DMS153 (cell line): ENCODE data around the gene PRDX3.

Experiments used
- DNase-seq: peaks from one replicate; lab custom pipeline; 2025; lab: John Stamatoyannopoulos, UW

Gene PRDX3

DNA sequence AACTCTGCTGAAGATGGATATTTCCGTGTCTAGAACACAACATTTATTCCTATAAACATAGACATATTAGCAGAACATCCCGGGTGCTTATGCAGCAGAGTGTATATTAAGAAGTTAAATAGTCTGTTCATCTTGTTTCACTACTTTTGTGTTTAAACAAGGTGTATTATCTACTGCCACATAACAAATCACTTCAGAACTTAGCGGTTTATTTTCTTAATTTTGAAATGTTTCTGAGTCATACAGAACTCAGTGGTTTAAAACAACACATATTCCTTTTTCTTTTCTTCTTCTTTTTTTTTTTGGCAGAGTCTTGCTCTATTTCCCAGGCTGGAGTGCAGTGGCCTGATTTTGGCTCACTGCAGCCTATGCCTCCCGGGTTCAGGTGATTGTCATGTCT, 48.9 kb downstream of the PRDX3 start:
- no peak for DNase-seq

DNA sequence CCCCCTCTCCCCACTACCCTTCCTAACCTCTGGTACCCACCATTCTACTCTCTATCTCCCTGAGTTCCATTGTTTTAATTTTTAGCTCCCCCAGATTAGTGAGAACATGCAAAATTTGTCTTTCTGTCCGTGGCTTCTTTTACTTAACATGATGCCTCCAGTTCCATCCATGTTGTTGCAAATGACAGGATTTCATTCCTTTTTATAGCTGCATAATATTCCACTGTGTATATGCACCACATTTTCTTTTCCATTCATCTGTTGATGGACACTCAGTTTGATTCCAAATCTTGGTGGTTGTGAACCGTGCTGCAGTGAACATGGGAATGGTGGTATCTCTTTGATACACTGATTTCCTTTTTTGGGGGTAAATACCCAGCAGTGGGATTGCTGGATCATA, 52.7 kb downstream of the PRDX3 start:
- no peak for DNase-seq

- DNase-seq: no peak
These were observed 57.7 kb downstream of the PRDX3 start for GRCh38 chr10:119120875-119121274.

DNA sequence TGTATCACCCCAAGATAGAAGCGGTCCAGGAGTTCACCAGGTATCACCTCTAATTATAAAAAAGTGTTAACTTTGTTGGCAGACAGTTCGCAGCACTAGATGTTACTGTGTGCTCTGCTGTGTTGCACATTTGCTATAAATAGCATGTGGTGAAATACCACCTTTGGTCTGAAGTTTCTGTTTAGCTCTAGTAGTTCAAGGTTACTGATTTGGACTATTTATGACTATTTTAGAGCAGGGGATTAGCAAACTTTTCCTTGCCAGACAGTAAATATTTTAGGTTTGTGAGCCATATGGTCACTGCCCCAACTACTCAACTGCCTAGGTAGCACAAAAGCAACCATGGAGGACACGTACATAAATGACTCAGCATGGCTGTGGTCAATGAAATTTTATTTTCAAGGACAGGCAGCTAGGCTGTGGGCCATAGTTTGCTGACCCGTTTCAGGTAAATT, 58.2 kb downstream of the PRDX3 start:
- no peak for DNase-seq

GRCh38 chr10:119119400-119119799, 59.2 kb downstream of the PRDX3 start:
- DNase-seq: no peak

DNA sequence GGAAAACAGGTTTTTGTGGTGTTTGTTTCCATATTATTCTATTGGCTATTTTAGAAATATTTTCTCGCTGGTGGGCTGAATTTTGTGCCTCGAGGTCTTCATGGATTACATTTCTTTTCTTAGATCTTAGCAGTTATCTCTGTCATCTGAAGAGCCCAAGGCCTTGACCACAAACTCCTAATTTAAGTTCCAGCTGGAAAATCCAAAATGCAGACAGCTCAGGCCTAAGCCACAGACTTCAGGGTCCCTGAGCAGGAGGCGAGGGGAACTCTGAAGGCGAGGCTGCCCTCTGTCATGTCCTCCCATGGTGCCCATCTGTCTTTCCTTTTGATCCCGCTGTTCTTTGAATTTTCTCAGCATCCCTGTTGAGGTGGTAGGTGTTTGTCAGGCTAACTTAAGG, 60.4 kb downstream of the PRDX3 start:
- no peak for DNase-seq
